ENCODE results near the gene WWOX. TPM values are rescaled to one million over a fixed set of nuclear protein-coding genes. Genes with fewer than 3 reads are reported as not detected.

WWOX gene
- total RNA-seq, 1 experiment from 2014 or later: 15.6 TPM

DNA sequence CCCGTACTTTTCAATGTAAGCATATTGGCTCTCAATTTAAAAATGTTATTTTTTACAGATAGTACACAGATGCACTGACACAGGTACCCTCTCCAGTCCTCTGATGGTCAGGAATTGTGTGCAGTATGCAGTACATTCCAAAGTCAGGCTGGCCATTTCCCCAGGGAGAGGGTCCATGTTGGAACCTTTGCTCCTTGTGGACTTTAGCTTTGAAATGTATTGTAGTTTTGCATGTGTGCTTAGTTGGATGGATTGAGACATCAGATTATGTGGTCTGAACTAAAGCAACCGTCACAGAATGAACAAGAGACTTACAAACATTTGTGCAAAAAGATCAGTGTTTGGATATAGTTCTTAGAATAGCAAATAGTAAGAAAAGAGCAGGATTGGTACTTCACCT lies 381.1 kb downstream of the WWOX start:
- Histone ChIP-seq H3K23me2 (ENCODE audit: insufficient read length, low read depth, low read length, poor library complexity, severe bottlenecking) (no peaks in the 10 kb centered on the region), H2BK12ac (ENCODE audit: insufficient read length, low read depth, low read length) (no peak overlapping the region), H3K27me3 (ENCODE audit: insufficient read depth, low read length) (no peaks in the 10 kb centered on the region), H2BK120ac (ENCODE audit: low read depth, low read length, poor library complexity, severe bottlenecking) (no peak overlapping the region), H3K14ac (ENCODE audit: insufficient read depth, low read length) (no peak overlapping the region), H3K56ac (ENCODE audit: insufficient read length, low read depth, low read length) (no peak overlapping the region), H3K79me2 (ENCODE audit: insufficient read depth, low read length) (no peaks in the 10 kb centered on the region), H3K4ac (ENCODE audit: low read depth, low read length) (no peak overlapping the region), H2AFZ (ENCODE audit: low read length) (no peak overlapping the region), H3K79me1 (ENCODE audit: insufficient read depth, low read depth, low read length, poor library complexity, severe bottlenecking) (no peaks in the 10 kb centered on the region), H4K5ac (ENCODE audit: insufficient read length, low read depth, low read length) (no peak overlapping the region), H2BK5ac (ENCODE audit: insufficient read length, low read length) (no peak overlapping the region), H2BK20ac (ENCODE audit: low read depth, low read length, poor library complexity, severe bottlenecking) (no peak overlapping the region), H2BK15ac (ENCODE audit: low read depth, low read length) (no peak overlapping the region), H4K20me1 (ENCODE audit: control insufficient read depth, insufficient read depth, insufficient read length) (no peaks in the 10 kb centered on the region), H3T11ph (ENCODE audit: low read length) (no peak overlapping the region), H4K8ac (replicated peaks; ENCODE audit: insufficient read length, low read depth, low read length) (no peak overlapping the region), H2AK5ac (ENCODE audit: insufficient read length, low read length) (no peak overlapping the region), H3K4me2 (ENCODE audit: insufficient read depth, insufficient read length, low read length) (no peak overlapping the region), H3K4me1 (ENCODE audit: insufficient read depth, low read length) (peaks cover 4% of the 10 kb centered on the region; the same call in 1 of the 2 replicates), H3K18ac (ENCODE audit: insufficient read length, low read depth, low read length) (no peak overlapping the region), H4K91ac (ENCODE audit: insufficient read length, low read depth, low read length) (no peak overlapping the region), H3K27ac (ENCODE audit: insufficient read length, low read depth, low read length) (no peak overlapping the region), H3K9ac (ENCODE audit: extremely low read depth, insufficient read length, low read length) (no peak overlapping the region), H3K9me3 (ENCODE audit: control insufficient read depth, low read depth, low read length) (no peaks in the 10 kb centered on the region), H3K23ac (ENCODE audit: insufficient read length, low read depth, low read length) (no peak overlapping the region)
- Mint-ChIP-seq H3K27ac (no peak overlapping the region), H3K27me3 (ENCODE audit: low read depth) (no peaks in the 10 kb centered on the region; the same call in 1 of the 2 replicates), H3K36me3 (ENCODE audit: insufficient read depth in 1 of 3, low read depth in 3 of 3) (no peaks in the 10 kb centered on the region; a peak in 1 of 7 replicates), H3K4me1 (peaks cover 17 to 28% of the 10 kb centered on the region in 2 experiments), H3K9me3 (no peaks in the 10 kb centered on the region), H3K4me3 (no peak overlapping the region)
- DNase-seq: no peak
- TF ChIP-seq CTCF (conservative IDR thresholded peaks at IDR 0.05): no peak
- WGBS (ENCODE audit: extremely low coverage, insufficient read length, low lambda C conversion rate): no CpG with 5 or more reads among the region's 2 CpGs
